ENCODE data around the gene RASA2.

The RASA2 gene

GRCh38 chr3:141650783-141651182 is 164.0 kb downstream of the RASA2 start:
- FAIRE-seq: no peak

- no peak for FAIRE-seq
Observed at GRCh38 chr3:141651409-141651808, 164.6 kb downstream of the RASA2 start.

GRCh38 chr3:141652349-141652748 is 165.5 kb downstream of the RASA2 start:
- no peak for FAIRE-seq

- FAIRE-seq: no peak
Observed at GRCh38 chr3:141653847-141654246, 167.0 kb downstream of the RASA2 start.

- no peak for FAIRE-seq
Observed at GRCh38 chr3:141655801-141656200, 169.0 kb downstream of the RASA2 start.

GRCh38 chr3:141656771-141657170 is 169.9 kb downstream of the RASA2 start:
- no peak for FAIRE-seq

GRCh38 chr3:141657516-141657915 is 170.7 kb downstream of the RASA2 start:
- FAIRE-seq: no peak

- no peak for FAIRE-seq
Observed at GRCh38 chr3:141659821-141660613, 173.2 kb downstream of the RASA2 start.

GRCh38 chr3:141660614-141660947 is 173.8 kb downstream of the RASA2 start:
- no peak for FAIRE-seq

- FAIRE-seq: no peak
Observed at GRCh38 chr3:141661229-141662196, 174.7 kb downstream of the RASA2 start.

- FAIRE-seq: no peak
Observed at GRCh38 chr3:141663993-141664392, 177.2 kb downstream of the RASA2 start.

Data from A204.1 (cell line).